Activated CD4-positive, alpha-beta T cell treated with anti-CD3 and anti-CD28 coated beads, Interleukin-2, Interleukin-6, amounts not matched to agents 100 ng/mL and 50 ng/mL, durations not matched to agents 16 hours and 8 hours (primary cell): ENCODE data around the gene MT1HL1.
"Not testable (repeated sequence)": the region's sequence is repeated elsewhere in the genome, so short reads cannot be mapped to it uniquely, and the experiment has no call there.

Experiments
- DNase-seq: peaks from one replicate; pipeline ENCODE4 v3.0.0-alpha.2; 2020

Gene MT1HL1

DNA sequence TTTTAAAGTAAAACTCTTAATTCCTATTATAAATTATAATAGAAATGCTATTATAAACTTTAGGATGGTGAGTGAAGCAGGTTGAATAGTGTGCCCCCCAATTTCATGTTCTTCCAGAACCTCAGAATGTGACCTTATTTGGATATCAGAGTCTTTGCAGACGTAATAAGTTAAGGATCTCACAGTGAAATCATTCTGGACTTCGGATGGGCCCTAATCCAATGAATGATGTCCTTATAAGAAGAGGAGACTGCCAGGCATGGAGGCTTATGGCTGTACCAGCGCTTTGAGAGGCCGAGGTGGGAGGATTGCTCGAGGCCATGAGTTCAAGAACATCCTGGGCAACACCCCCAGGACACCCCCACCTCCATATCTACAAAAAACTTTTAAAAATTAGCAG, 9.4 kb upstream of the MT1HL1 start:
- DNase-seq = no peak

DNA sequence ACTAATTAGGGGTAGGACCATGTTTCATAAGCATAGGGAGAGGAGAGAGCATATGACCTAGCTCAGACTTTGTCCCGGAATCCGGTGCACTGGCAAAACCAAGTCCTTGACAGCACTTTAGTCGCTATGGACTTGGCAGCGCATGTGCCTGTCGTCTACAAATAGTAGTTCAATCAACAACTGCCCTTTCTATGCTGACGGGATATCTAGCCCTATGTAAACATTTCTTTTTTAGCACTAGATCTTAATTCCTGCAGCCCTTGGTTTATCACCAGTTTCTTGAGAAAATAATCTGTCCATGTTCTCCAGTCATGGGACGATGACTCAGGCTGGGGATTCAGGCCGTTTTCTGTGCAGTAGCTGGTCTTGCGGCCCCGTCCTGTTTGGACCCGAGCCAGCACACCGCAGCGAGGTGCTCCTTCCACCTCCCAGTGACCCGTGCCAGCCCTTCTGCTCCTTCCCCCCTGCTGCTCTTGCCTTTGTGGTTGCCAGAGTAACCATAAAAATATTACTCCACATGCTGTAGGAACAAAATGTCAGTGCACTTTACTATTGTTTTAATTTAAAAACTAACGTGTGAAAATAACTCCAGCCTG, 8.6 kb upstream of the MT1HL1 start:
- DNase-seq = no peak

GRCh38 chr1:237012361-237012760, 8.1 kb upstream of the MT1HL1 start:
- DNase-seq = no peak

- DNase-seq = no peak
Observed at GRCh38 chr1:237011432-237011831, 7.2 kb upstream of the MT1HL1 start.

DNA sequence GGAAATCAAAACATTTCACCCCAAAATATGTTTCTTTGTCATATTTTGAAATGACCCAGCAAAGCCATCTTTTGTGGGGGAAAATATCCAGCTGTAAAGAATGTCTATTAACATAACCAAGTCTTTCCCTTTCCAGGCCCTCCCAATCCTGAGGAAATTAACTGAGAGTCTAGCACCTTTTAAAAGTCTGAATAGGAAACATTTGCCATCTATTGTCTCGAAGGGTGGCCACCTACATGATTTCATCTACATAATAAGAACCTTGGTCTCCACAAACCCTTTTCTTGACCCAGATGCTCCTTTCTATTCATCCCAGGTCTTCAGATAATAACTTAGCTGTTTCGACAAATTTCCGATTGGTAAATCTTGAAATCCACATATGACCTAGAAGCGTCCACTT, 5.4 kb upstream of the MT1HL1 start:
- DNase-seq = no peak

DNA sequence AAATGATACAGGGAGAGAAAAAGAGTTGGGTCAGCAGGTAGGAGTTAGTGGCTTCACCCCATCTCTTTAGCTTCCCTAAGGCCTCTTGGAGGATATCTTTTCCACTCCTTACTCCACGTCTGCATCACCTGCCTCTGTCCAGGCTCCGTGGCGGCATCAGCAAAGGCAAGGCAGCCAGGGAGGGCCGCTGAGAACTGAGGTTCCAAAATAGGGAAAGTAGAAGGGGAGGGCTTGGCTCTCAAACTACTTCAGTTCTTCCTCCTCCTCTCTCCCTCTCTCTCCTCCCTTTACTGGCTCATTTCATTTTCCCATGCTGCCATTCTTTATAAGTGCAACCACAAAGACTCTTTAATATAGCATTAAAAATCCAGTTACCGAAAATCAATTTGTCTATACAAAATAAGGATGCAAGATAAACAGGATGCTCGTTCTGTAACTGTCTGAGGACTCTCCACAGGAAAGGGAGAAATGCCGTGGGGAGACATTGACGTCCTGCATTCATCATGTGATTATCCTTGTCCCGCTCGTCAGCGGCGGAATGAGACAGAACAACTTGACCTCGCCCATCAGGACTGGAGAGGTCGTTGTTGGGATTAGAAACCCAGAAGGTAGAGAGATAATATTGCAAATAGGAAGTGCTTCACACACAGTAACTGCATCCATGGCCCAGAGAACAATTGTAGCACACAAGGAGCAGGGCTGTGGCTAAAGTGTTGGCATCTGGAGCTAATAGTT, 3.1 kb upstream of the MT1HL1 start:
- no peak for DNase-seq

DNA sequence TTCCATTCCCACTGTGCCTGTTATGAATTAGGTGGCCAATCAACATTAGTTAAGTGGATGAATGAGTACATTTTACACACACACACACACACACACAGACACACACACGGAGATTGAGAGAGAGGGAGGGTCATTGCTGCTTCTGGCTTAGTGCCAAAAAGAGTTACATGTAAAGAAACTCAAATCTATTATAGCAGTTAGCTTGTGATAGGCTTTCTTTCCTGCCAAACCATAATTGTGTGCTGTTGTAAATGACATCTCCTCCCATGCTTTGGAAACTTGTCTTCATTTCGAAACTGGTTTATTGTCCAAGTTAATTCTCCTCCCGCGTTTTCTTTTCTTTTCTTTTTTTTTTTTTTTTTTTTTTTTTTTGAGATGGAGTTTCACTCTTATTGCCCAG, 1.4 kb upstream of the MT1HL1 start:
- no peak for DNase-seq

GRCh38 chr1:237003516-237003915, 725 bp downstream of the MT1HL1 start:
- DNase-seq = no peak

- DNase-seq = no peak
Observed at GRCh38 chr1:237000191-237000590, 4.0 kb downstream of the MT1HL1 start.

DNA sequence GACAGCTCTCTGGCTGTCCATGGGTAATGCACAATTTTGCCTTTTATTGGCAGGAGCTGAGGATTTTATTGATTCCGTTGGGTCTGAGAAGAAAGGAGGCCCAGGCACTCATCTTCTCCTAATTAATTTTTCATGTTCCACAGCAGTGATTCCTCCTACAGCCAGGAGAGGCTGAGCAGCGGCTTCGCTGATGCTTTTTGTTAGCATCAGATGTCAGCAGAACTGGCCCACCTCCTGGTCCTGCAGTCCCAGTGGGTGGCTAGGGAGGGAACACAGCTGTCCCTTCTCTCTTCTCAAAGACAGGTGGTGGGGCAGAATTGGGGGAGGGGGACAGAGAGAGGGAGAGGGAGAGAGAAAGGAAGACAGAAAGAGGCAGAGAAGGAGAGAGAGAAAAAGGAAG, 5.7 kb downstream of the MT1HL1 start:
- no peak for DNase-seq

GRCh38 chr1:236997882-236998281, 6.4 kb downstream of the MT1HL1 start:
- no peak for DNase-seq

DNA sequence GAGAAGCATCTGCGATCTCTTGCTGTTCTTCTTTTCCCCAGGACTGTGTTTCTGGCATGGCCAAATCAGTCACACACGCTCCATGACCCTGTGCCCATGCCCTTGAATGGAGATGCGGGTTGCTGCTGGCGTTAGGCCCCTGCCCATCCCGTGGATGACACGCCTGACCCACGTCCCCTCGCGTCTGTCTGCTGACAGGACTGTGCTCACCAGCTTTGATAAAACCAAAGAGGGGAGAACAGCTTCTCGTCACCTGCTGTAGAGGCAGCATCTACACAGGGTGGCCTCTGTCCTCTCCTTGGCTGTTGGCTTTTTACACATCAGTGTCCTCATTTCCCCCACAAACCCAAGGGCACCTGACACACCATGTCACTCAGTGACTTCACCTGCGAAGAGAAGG, 6.9 kb downstream of the MT1HL1 start:
- no peak for DNase-seq

GRCh38 chr1:236994450-236994849, 9.8 kb downstream of the MT1HL1 start:
- no peak for DNase-seq

GRCh38 chr1:236992449-236992848, 11.8 kb downstream of the MT1HL1 start:
- no peak for DNase-seq

DNA sequence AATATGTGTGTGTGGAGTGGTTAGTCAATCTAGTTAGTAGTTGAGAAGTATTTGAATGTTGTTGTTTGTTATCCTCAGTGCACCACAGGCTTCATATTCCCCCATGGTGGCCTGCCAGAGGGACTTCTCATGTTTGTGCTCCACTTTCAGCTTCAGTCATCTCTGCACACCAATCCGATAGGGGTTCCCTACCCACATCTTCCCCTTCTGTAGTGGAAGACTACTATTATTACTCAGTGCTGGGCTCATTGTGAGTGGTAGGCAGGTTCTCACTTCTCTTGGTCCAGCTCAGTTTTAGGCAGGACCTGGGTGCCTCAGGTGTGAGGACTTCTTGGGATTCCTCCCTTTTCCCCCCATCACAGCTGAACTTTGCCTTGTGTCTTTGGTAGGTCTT, 14.2 kb downstream of the MT1HL1 start:
- DNase-seq = peak; percentile 1

DNA sequence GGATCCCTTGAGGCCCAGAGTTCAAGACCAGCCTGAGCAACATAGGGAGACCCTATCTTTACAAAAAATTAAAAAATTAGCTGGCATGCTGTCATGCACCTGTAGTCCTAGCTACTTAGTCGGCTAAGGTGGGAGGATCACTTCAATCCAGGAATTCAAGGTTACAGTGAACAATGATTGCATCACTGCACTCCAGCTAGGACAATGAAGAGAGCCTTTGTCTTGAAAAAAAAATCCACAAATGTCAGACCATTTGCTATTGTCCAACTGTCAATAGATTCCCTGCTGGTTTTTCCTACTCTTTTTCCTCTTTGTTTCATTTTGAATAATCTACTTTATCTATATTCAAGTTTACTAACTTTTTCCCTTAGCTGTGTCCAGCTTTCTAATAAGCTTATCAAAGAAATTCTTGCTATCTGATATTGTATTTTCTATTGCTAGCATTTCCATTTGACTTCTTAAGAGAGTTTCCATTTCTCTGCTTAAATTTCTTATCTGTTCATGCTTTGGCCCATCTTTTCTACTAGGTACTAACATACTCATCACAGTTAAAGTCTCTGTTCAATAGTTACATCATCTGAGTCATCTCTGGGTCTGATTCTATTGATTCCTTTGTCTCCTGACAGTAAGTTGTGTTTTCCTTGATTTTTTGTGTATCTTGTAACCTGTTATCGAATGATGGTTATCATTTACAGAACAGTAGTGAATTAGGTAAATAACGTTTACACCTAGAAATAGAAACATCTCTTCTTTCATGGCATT, 14.8 kb downstream of the MT1HL1 start:
- no peak for DNase-seq

- no peak for DNase-seq
Observed at GRCh38 chr1:236983818-236984217, 20.4 kb downstream of the MT1HL1 start.

- no peak for DNase-seq
Observed at GRCh38 chr1:236982380-236982779, 21.9 kb downstream of the MT1HL1 start.

DNA sequence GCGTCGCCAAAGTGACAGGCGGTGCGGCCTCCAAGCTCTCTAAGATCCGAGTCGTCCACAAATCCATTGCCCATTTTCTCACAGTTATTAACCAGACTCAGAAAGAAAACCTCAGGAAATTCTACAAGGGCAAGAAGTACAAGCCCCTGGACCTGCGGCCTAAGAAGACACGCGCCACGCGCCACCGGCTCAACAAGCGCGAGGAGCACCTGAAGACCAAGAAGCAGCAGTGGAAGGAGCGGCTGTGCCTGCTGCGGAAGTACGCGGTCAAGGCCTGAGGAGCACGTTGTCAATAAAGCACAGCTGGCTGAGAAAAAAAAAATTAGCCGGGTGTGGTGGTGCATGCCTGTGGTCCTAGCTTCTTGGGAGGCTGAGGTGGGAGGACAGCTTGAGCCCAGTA, 22.8 kb downstream of the MT1HL1 start:
- DNase-seq = not testable (repeated sequence)

GRCh38 chr1:236980673-236981072, 23.6 kb downstream of the MT1HL1 start:
- no peak for DNase-seq

GRCh38 chr1:236979149-236979900, 24.9 kb downstream of the MT1HL1 start:
- no peak for DNase-seq

GRCh38 chr1:236978740-236979139, 25.5 kb downstream of the MT1HL1 start:
- no peak for DNase-seq

DNA sequence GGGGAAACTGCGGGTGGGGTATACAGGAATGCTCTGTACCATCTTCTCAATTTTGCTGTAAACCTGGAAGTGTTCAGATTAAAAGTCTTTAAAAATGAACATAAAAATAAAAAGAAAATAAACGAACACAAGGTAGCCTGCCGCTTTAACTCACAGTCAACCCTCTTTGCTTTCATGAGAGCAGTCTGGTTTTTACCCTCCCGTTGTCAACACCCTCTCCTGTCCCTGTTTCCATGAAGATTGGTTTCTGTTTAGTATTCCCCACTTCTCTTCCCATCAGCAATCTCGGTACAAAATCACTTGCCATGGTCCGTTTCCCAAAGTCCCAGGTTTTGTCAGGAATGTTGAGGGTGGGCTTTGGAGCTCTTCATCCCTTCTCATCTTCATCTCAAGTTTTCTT, 28.8 kb downstream of the MT1HL1 start:
- no peak for DNase-seq
